HG02970 (cell line): ENCODE results near the gene UBE2N.
"Not testable (repeated sequence)": the region's sequence is repeated elsewhere in the genome, so short reads cannot be mapped to it uniquely, and the experiment has no call there.

Experiments used
- ATAC-seq: cut with Tn5 transposase; IDR thresholded peaks from one replicate; pipeline ENCODE4 v1.9.1; 2021; ENCODE audit warnings: mild to moderate bottlenecking, moderate library complexity, moderate number of reproducible peaks; ENCODE audit not compliant: unreplicated experiment, low FRiP score

Gene UBE2N

GRCh38 chr12:93381976-93382437 lies 59.7 kb downstream of the UBE2N start:
- not testable (repeated sequence) for ATAC-seq

DNA sequence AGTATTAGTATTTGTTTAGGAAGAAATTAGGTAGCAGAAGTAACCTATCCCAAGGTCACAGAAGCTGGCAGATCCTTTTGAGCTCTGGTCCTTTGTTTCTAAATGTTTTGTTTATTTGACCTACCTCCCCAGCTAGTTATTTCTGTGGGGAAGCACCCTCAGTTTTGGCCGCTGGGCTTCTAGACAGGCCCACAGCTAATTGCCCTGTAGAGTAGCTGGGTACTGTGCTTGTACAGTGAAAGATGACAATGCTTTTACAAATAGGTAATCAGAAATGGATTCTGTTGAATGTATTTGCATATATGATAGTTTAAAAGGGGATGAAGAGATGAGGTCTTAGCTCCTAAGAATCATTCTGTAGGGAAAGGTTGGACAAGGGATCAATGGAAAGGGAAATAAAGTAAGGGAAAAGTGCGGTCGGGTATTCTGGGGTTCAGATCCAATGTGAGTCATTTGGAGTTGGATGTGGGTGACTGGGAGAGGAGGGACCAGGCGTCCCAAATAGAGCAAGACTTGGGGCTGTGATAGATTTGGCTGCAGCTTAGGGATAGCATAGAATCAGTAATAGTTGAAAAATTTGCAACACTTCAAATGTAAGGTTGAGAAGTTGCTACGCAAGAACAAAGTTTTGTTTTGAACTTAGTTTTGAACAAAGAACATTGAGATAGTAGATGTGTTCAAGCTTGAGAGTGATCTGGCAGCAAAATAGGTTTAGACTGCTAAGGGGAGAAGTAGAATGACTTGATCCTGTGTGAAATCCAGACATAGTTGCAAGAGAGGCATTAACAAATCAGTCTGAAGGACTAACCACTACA lies 60.4 kb downstream of the UBE2N start:
- ATAC-seq = no peak

DNA sequence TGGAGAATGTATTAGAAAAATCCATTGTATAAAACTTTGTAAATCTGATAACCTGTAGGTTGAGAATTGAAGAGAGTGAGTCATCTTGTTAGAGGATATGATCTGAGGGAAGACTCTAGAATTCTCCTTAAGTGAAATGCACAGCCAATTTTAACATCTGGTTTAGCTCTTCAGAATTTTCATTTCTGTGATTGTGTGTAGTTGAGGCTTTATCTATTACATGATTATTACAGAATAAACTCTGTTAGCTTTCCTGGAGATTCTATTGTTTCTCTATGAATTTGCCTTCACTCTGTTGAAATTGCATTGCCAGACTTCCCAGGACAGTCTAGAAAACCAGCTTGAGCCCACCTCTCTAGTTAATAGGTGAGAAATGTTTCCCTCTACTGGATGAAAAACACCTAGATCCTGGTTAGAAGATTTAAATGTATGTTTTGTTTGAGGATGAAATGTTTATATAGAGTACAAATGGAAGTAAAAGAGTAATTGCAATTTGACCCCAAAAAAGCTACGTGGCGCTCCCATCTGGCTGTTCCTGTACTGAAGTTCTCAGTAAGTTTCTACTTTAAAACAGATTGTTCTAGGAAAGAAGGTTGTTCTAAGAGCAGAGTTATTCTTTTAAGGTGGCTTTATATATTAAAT lies 61.1 kb downstream of the UBE2N start:
- no peak for ATAC-seq

GRCh38 chr12:93379981-93380361 lies 61.8 kb downstream of the UBE2N start:
- ATAC-seq = no peak

DNA sequence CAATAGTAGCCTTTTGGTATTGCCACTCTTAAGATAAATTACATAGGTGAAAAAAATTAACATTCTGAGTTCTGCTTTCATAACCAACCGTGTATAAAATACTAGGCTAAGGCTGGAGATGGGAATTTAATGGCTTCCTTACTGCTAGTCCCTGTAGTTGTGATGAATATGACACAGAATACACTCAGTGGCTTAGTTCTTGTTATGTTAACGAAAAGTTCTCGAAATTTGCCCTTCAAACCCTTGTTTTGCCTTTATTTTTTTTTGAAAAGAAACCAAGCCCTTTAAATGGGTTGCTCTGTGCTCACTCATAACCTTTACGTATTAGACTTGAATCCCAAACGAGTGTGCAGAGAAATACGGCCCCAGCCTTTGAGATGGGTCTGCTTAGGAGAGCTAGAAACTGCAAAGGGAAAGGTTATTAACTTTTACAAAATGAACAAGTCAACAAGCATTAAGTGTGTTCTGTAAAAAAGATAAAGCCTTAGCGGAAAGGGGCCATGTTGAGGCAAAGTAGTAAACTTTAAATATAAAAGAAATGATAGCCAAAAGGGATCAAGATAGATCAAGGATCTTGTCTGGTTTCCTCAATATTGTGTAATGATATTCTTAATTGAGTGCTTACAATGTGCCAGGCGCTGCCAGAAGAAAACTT lies 62.3 kb downstream of the UBE2N start:
- ATAC-seq = no peak

DNA sequence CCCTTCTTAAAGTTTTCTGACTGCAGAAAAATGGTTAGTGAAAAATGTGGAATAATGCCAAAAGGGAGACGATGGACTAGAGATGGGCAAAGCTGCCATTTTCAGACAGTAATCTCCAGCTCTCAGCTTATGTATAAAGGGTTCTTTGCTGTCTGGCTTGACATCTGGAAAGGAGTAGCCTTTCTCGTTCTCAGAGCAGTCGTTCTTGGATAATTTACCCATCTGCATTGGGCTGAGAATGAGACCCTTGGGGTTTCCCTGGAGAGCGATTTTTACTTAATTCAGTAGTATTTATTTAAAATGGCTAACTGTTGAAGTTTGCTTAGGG lies 62.8 kb downstream of the UBE2N start:
- no peak for ATAC-seq

- ATAC-seq = peak; percentile 28
Measured at GRCh38 chr12:93378196-93378997, 63.4 kb downstream of the UBE2N start.

DNA sequence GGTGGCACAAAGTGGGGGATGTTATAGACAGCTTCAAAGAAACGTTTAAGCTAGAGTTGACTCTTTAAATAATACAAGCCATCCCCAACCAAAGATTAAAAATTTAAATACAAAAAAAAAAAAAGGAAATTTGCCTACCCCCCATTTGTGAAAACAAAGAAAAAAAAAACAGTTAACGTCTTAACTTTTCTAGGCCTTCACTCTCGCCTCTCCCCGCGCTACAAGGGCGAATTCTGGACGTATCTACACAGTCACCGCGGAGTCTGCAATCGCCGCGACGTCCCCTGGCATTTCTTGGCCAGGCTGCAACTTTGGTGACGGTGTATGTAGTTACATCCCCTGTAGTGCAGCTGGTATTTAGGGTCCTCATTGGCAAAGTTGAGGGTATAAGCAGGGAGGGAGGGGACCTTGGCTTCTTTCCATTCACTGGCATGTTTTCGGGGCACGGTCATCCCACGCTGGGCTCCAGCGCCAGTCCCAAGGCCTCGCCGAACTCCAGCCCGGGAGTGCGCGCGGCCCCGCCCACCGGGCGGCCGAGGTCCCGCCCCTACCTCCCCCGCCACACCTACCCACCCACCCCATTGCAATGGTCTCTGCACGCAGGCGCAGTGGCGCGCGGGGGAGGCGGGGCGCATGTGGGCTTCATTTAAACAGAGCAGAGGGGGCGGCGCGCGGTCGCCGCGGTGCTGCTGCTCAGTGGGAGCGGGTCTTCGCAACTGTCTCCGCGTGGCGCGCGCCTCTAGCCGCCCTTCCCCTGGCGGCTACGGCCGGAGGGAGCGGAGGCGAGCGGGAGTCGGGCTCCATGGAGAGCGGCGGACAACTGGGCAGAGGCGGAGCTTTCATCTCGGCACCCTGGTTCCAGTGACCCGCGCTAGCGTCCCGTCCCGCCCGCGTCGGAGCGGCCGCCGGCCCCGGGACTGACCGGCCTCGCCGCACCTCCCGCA lies 64.2 kb downstream of the UBE2N start, which contains the start of gene NUDT4:
Gene NUDT4, plus strand, starts transcription at position 674 of the 944 bp plus-strand sequence. CDS start 398 bp downstream, outside the sequence.
- peak; percentile 77 for ATAC-seq

DNA sequence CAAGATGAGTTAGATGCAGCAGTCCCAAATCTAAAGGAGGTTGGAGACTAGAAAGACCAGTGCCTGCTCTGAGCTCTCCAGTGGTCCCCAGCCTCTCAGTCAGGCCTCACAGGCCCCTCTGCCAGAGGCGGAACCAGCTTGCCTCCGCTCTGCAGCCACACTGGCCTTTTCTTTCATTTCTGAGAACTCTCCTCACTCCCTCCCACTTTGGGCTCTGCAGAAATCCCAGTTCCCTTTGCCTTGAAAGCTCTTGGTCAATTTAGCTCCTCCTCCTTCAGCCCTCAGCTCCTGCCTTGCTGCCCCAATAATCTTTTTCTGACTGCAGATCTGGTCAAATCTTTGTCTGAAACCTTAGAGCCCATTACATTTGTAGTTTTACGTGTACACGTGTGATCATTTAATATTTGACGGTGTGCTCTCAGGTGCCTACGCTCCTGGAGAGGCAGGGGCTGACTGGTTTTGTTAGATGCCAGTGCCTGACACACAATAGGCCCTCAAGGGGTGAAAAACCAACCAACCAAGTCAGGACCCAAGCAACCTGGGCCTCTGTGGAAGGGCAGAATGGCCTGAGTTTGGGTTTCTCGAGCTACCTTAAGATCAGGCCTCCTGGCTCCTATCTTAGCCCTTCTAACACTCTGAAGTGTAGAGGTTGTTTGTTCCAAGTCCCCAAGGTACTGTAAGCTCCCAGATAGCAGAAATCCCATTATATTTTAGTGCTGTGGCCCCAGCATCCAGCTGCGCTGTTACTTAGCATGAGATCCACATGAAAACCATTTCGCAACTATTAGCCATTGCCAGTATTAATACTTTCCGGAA lies 65.1 kb downstream of the UBE2N start:
- ATAC-seq = no peak

DNA sequence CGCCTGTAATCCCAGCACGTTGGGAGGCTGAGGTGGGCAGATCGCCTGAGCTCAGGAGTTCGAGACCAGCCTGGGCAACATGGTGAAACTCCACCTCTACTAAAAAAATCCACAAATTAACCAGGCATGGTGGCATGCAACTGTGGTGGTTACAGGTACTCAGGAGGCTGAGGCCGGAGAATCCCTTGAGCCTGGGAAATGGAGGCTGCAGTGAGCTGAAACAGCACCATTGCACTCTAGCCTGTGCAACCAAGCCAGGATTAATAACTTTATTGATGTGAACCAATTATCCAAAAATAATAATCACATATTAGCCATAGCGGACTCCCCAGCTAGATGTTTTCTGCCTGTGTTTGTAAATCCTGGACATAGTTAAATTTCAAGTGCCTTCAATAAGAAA lies 65.8 kb downstream of the UBE2N start:
- no peak for ATAC-seq

DNA sequence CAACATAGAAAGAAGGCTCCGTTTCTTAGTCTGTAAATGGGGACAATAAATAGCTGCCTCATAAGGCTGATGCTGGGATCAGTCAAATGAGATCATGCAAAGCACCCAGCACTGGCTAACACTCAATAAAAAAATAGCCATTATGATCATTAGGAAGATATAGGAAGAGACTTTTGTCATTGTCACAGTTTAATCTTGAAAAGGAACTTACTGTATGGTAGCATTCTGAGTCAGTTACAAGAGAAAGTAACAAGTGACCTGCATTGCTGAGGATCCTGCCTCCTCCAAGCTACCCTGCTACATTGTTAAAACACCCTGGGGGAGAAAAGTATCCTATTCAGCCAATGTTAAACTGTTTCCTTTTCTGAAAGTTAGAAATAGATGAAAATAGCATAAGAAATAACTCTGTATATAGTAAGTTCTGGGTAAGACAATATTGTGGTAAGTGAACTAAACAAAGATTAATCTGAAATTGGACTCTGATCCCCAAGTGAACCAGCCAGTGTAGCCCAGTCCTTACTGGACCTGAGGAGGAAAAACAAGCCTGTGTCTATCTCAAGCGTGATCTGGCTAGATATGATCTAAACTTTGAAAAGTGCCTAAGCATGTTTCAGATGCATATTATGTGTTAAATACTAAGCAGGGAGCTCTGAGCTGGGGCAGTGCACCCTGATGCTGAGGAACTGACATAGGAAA lies 67.6 kb downstream of the UBE2N start:
- no peak for ATAC-seq

DNA sequence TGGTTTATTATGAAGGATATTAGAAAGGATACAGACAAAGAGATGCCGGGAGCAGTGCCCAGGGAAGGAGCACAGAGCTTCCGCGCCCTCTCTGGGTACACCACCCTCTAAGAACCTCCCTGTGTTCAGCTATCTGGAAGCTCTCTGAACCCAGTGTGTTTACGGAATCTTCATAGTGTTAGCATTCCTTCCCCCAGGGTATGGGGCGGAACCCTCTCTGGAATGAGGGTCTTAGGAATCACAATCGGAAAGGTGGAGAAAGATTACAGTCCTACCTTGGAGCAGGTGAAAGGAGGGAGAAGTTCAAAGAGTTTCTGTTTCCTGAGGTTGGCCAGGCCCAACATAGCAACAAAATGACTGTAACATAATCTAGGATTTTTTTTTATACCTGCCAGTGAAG lies 70.8 kb downstream of the UBE2N start:
- ATAC-seq = no peak

DNA sequence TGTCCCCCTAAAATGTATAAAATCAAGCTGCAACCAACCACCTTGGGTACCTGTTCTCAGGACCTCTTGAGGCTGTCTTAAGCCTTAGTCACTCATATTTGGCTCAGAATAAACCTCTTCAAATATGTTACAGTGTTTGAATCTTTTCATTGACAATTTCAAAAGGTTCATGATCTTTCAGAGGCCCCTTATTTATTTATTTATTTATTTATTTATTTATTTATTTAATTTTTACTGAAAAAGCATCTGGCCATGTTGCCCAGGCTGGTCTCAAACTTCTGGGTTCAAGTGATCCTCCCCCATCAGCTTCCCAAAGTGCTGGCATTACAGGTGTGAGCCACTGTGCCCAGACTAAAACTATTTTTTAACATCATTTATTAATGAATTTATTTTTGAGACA lies 72.2 kb downstream of the UBE2N start:
- no peak for ATAC-seq

DNA sequence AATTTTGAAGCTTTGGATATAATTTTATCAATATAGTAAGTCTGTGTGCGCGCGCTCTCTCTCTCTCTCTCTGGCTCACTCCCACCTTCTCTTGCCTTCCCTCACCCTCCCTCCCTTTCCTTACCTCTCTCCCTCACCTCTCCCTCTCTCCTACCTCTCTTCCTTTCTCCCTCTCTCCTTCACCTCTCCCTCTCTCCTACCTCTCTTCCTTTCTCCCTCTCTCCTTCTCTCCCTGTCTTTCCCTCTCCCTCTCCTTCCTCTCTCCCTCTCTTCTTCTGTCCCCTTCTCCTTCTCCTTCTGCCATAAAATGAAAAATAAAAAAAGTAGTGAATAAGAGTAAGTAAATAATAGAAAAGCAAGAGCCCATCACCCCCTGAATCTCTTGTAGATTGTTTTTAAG lies 73.0 kb downstream of the UBE2N start:
- no peak for ATAC-seq

DNA sequence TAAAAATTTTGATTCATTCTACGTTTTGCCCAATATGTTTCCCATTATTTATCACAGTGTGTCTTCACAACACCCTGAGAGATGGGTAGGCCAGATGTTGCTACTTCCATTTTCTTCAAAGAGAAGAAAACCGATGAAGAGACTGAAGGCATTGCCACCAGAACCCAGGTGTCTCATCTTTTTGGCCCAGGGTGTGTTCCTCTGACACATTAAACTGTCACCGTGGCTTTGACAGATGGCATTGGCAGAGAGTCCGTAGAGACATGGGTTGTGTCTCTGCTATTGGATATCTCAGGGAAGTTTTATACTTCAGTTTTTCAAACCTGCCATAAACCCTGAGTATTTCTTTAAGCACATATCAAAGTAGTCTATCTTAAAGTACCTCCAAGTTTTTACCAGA lies 75.3 kb downstream of the UBE2N start:
- no peak for ATAC-seq

DNA sequence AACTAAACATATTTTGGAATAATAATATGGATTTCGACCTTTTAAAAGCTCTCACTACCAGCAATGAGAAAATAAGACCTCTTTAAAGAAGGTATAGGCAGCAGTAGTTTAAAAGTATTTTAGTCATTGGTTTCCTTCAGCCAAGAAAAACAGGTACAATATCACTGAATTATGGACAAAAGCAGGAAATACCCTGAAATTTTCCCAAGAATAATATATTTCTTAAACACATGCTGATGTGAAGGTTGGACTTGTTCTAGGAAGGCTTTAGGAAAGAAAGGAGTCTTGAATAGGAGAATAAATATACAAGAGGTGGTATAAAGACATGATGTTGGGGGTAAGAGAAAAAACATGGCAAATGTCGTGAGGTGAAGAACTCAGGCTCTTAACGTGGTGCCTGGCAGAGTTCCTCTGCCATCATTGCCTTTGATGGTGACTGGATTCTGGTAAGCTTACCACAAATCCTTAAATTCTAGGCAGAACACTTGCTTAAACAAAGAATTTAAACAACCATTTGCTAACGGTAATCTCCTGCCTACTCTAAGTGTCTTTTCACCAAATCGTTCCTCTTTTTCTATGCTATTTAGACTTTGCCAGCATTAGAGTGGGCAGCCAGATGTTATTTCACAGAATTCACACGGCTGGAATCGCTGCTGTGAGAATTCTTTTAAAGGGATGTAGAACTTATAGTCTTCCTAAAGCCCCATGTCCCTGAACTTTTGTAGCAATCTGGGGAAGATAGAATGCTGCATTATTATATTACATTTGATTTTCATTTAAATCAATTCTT lies 75.9 kb downstream of the UBE2N start:
- ATAC-seq = no peak

DNA sequence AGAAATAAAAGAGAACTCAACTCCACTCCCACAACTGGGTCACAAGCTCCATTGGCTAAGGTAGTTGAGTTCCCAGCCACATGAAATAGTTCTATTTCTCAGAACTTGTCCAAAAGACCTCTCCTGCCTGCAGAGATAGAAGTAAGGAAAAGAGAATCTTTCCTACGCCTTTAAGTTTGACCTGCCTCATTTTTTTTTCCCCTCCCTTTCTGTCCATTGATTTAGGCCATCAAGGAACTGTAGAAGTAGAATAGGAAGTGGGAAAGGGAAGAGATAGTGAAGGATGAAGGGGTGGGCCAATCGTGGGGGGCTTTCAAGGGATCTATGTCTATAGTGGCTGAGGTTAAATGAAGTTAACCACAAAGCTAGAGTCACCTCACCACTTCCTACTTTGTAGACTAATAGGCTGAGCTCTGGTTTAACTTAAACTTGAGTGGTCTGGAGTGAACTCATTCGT lies 77.9 kb downstream of the UBE2N start:
- ATAC-seq = no peak
